ENCODE measurements around the gene SH2D4B. TPM values are rescaled to one million over a fixed set of nuclear protein-coding genes. Genes with fewer than 3 reads are reported as not detected.

SH2D4B gene
- total RNA-seq, 1 donor, result not detected

DNA sequence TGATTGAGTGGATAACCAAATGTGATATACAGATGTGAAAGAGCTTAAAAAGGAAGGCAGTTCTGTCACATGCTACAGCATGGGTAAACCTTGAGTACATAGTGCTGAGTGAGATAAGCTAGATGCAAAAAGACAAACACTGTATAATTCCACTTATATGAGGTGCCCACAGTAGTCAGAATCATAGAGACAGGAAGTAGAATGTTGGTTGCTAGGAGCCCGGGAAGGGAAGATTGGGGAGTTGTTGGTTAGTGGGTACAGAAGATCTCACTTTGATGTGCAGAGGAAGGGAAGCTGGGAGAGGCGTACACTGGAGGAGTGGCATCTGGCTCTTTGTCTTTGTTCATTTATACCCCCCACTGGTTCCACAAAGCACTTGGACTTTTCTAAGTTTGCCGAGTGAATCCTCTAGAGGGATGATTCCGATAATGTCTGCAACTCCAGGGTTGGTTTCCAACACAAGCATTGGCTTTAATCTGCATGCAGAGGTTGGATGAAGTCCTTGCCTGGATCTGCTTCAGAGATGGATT, 44.1 kb upstream of the SH2D4B start:
- peak; percentile 94 for DNase-seq (ENCODE audit: low read depth)
- TF ChIP-seq, protein P1, sequence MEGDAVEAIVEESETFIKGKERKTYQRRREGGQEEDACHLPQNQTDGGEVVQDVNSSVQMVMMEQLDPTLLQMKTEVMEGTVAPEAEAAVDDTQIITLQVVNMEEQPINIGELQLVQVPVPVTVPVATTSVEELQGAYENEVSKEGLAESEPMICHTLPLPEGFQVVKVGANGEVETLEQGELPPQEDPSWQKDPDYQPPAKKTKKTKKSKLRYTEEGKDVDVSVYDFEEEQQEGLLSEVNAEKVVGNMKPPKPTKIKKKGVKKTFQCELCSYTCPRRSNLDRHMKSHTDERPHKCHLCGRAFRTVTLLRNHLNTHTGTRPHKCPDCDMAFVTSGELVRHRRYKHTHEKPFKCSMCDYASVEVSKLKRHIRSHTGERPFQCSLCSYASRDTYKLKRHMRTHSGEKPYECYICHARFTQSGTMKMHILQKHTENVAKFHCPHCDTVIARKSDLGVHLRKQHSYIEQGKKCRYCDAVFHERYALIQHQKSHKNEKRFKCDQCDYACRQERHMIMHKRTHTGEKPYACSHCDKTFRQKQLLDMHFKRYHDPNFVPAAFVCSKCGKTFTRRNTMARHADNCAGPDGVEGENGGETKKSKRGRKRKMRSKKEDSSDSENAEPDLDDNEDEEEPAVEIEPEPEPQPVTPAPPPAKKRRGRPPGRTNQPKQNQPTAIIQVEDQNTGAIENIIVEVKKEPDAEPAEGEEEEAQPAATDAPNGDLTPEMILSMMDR (IDR thresholded peaks at IDR 0.05; ENCODE audit: insufficient read depth, low read length), result no peak

DNA sequence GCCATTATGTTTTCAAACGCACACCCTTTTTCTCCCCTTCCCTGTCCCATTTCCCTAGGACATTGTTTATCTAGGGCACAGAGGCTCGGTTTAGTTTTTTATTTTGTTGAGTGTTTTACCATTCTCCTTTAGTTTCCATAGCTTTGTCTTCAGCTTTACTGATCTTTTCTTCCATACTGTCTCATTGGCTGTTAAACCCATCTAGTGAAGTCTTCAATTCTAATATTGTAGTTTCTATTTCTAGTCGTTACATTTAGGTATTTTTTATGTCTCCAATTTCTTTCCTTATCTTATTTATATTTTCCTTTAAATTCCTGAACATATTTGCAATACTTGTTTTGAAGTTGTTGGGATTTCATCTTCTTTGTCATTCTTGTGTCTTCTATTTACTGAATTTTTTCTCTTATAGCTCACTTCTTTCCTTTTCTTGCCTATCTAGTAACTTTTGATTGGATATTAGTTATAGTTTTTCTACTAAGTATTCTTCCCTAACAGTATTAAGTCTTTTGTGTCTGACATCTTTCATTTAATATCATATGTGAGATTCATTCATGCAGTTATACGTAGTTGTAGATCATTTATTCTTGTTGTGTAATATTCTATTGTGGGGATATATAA, 41.0 kb upstream of the SH2D4B start:
- TF ChIP-seq, protein P1 (IDR thresholded peaks at IDR 0.05; ENCODE audit: insufficient read depth, low read length), result no peak
- no peak overlapping the region for H3K4me3 ChIP-seq (ENCODE audit: low read depth, low read length)
- no peak for DNase-seq (ENCODE audit: low read depth)

More for the DNA sequence above, 44.1 kb upstream of the SH2D4B start:
- H3K4me3 ChIP-seq (ENCODE audit: low read depth, low read length), result no peak overlapping the region

DNA sequence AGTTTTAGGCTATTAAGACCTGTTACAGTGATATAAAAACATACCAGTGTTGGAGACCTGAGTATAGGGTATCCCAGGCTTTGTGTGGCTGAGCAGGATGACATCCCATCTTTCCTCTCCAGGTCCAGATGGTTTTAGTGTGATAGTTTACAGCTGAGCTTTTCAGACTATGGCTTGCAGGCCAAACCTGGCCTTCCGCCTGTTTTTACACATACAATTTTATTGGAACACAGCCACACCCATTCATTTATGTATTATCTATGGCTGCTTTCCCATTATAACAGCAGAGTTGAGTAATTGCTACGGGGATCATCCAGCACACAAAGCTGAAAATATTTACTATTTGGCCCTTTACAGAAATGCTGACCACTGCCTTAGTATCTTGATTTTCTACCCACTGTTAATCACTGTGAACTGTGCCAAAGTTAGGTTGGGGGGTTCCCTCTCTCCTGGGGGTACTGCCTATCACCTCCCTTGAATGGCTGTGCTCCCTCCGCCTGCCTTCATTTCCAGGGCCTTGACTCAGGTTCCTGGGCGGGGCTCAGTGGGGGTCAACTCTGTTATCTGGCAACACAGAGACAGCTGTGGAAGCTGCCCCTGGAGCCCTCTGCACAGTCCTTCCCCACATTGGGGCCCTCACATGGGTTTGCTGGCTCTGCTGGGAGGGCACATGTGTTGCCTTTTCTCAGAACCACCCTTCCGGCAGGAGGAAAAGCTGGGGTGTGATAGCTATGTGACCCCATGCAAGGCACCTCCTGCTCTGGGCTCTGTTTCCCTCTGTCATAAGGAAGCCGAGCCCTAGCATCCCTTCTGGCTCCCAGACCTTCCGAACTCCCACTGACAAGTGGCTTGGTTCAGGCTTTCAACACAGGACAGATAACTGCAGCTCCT, 40.3 kb upstream of the SH2D4B start:
- DNase-seq (ENCODE audit: low read depth), result peak; percentile 94
- TF ChIP-seq, protein P1 (IDR thresholded peaks at IDR 0.05; ENCODE audit: insufficient read depth, low read length), result no peak
- no peak overlapping the region for H3K4me3 ChIP-seq (ENCODE audit: low read depth, low read length)

DNA sequence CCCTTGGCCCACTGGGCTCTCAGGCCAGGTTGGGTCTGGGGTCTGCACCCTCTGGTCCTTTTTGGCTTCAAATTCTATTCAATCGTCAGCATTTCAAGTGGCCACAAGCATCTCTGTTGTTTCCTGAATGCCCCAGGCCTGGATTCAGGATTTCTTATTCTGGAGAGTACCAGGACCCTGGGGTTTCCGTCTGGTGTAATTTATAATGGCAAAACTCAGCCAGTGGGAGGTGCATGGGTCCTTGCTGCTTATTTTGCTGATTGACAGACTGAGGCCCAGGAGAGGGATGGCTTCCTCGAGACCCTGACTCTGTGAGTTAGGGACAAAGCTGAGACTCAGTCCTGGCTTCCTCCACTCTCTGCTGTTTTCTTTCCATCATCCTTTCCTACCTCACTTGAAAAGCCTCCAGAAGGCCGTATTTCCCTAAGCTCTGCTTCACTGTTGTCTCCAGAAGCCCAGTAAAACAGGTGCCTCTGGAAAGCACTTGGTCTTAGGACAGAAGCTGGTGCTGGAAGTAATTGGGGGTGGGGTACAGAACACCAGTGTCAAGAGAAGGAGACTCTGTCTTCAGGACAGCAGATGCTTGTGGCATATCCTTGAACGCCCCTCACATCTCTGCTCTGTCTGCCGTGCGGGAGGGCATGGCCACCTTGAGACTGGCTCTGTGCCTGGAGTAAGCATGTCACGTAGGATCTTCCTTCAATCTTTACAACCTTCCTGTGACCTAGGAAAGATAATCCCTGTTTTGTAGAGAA, 39.4 kb upstream of the SH2D4B start:
- no peak overlapping the region for H3K4me3 ChIP-seq (ENCODE audit: low read depth, low read length)
- no peak for DNase-seq (ENCODE audit: low read depth)
- TF ChIP-seq, protein P1 (IDR thresholded peaks at IDR 0.05; ENCODE audit: insufficient read depth, low read length), result no peak

DNA sequence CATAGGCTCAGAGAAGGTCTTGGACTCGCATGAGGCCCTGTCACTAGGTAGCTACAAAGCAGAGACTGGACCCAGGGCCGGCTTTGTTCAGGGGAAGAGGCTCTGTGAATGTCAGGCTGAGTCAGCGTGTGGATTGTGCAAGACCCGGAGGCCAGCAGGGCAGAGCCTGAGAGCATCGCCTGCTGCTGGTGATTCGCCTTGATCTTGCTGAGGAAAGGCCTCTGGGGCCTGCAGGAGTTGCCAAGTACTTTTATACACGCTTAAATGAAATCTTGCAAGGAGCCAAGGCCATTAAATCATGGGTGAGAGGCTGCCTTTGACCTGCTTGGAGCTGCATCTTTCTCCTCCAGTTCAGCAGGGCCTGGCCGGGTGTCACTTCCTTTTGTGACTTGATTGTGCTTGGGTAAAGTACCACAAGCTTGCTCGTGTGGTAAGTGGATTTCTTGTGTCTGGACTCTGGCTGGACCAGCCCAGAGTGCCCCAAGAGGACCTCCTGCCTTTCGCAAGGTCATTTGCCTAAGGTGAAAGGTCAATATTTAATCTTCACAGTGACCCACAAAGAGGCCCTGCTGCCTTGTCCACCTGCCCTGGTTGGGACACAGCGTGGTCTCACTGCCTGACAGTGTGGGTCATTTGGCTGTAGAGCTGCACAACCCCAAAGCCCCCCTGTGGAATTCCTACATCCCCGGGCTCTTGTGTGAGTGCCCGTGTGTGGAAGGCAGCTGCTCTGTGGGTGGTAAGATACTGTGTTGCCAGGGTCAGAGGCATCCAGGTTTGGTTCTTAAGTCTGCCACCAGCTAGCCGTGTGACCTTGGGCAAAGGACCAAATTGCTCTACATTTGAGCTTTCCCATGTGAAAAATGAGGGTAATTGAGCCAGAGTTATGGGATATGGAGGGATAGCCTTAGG, 38.6 kb upstream of the SH2D4B start:
- TF ChIP-seq, protein P1 (IDR thresholded peaks at IDR 0.05; ENCODE audit: insufficient read depth, low read length), result peak; percentile 5
- peak; percentile 98 for DNase-seq (ENCODE audit: low read depth)
- H3K4me3 ChIP-seq (ENCODE audit: low read depth, low read length), result no peak overlapping the region

Measured in fibroblast of the aortic adventitia (primary cell).